Tibial nerve (tissue), 4 donors: Measurements from ENCODE around the gene SLC7A4. TPM values are rescaled to one million over a fixed set of nuclear protein-coding genes. Genes with fewer than 3 reads are reported as not detected.

Source experiments
- DNase-seq, 2 donors: peaks; one replicate each; pipeline ENCODE4 v3.0.0-alpha.2; 2019; ENCODE audit warnings: low spot score in 2 of 2
- H3K27ac ChIP-seq, 4 donors: fragments of 200-600 bp; sonication (generic) in 3 of 4; one replicate each; pipeline ENCODE4 v1.5.1; 2017 to 2019; ENCODE audit warnings: mild to moderate bottlenecking in 1 of 4
- H3K27me3 ChIP-seq, 2 donors: fragments of 200-600 bp; sonication (generic) in 1 of 2; one replicate each; pipeline versions ENCODE4 v1.5.1 to v1.6.0; 2017 to 2019
- H3K36me3 ChIP-seq, 3 donors: fragments of 200-600 bp; sonication (generic); one replicate each; pipeline ENCODE4 v1.5.1; 2018 to 2019
- H3K4me1 ChIP-seq, 4 donors: fragments of 200-600 bp; sonication (generic) in 3 of 4; one replicate each; pipeline ENCODE4 v1.5.1; 2017 to 2019
- H3K4me3 ChIP-seq, 4 donors: fragments of 200-600 bp; sonication (generic) in 3 of 4; one replicate each; pipeline ENCODE4 v1.5.1; 2017 to 2019; ENCODE audit warnings: mild to moderate bottlenecking in 1 of 4, moderate library complexity in 1 of 4
- H3K9me3 ChIP-seq, 4 donors: fragments of 200-600 bp; sonication (generic) in 3 of 4; one replicate each; pipeline ENCODE4 v1.5.1; 2017 to 2019
- EP300 ChIP-seq, 2 donors: sonication (generic); formaldehyde crosslinking; IDR thresholded peaks; one replicate each; pipeline ENCODE4 v1.6.1; 2017; ENCODE audit warnings: antibody characterized with exemption in 2 of 2, mild to moderate bottlenecking in 1 of 2
- POLR2A ChIP-seq, 2 donors: fragments of 450-650 bp; IDR thresholded peaks; one replicate each; pipeline ENCODE4 v1.6.1; 2017; ENCODE audit warnings: antibody characterized with exemption in 2 of 2, mild to moderate bottlenecking in 2 of 2, moderate library complexity in 2 of 2
- WGBS, 2 donors: methylation state at CpG; one replicate each; pipeline ENCODE4 v1.1.5; 2018; 5-methylcytosine and 5-hydroxymethylcytosine counted together
- total RNA-seq, 4 donors: library from RNA; depleted of rRNA; stranded (reverse); fragments of >200 nt; gene quantifications; one replicate each; pipeline ENCODE4 v1.1.0, GENCODE V29; 2016
- TF ChIP-seq, protein P1 (sequence below), 5 experiments: fragments of 200-600 bp in 3 of 5; fragments of 450-650 bp in 2 of 5; sonication (generic) in 3 of 5; IDR thresholded peaks; one replicate each; pipeline ENCODE4 v1.5.1; 2016 to 2019; ENCODE audit warnings: antibody characterized with exemption in 5 of 5, mild to moderate bottlenecking in 3 of 5, moderate library complexity in 2 of 5

SLC7A4 gene
- total RNA-seq, 4 donors from 2014 or later, result 0.22 to 1.3 TPM; not detected in 2

DNA sequence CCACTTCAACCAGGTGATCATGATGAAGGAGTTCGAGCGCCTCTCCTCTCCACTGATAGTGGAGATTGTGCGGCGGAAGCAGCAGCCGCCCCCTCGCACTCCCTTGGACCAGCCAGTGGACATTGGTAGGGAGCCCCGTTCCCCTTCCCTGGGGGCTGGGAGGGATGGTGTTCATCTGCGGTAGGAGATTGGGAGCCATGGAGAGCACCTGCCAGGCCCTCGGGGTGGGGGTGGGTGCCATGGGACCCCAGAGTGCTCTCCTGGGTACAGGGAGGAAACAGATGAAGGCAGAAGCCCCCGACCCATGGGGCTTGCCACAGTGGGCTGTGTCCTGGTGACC lies 37.5 kb downstream of the SLC7A4 start:
- TF ChIP-seq POLR2A (IDR thresholded peaks at IDR 0.05) (no peak), EP300 (IDR thresholded peaks at IDR 0.05) (no peak)
- TF ChIP-seq, protein P1, sequence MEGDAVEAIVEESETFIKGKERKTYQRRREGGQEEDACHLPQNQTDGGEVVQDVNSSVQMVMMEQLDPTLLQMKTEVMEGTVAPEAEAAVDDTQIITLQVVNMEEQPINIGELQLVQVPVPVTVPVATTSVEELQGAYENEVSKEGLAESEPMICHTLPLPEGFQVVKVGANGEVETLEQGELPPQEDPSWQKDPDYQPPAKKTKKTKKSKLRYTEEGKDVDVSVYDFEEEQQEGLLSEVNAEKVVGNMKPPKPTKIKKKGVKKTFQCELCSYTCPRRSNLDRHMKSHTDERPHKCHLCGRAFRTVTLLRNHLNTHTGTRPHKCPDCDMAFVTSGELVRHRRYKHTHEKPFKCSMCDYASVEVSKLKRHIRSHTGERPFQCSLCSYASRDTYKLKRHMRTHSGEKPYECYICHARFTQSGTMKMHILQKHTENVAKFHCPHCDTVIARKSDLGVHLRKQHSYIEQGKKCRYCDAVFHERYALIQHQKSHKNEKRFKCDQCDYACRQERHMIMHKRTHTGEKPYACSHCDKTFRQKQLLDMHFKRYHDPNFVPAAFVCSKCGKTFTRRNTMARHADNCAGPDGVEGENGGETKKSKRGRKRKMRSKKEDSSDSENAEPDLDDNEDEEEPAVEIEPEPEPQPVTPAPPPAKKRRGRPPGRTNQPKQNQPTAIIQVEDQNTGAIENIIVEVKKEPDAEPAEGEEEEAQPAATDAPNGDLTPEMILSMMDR (IDR thresholded peaks at IDR 0.05), result no peak
- Histone ChIP-seq H3K36me3 (peaks cover 3 to 100% (median 7%) of the 10 kb centered on the region in 3 donors), H3K9me3 (no peaks in the 10 kb centered on the region), H3K27ac (no peak overlapping the region), H3K4me3 (no peak overlapping the region), H3K4me1 (peaks cover 0 to 11% (median 3%) of the 10 kb centered on the region in 4 donors), H3K27me3 (no peaks in the 10 kb centered on the region)
- no peak for DNase-seq
- WGBS, 2 donors, result 87 to 91% methylated on average over 8 to 10 of the region's 10 CpGs

DNA sequence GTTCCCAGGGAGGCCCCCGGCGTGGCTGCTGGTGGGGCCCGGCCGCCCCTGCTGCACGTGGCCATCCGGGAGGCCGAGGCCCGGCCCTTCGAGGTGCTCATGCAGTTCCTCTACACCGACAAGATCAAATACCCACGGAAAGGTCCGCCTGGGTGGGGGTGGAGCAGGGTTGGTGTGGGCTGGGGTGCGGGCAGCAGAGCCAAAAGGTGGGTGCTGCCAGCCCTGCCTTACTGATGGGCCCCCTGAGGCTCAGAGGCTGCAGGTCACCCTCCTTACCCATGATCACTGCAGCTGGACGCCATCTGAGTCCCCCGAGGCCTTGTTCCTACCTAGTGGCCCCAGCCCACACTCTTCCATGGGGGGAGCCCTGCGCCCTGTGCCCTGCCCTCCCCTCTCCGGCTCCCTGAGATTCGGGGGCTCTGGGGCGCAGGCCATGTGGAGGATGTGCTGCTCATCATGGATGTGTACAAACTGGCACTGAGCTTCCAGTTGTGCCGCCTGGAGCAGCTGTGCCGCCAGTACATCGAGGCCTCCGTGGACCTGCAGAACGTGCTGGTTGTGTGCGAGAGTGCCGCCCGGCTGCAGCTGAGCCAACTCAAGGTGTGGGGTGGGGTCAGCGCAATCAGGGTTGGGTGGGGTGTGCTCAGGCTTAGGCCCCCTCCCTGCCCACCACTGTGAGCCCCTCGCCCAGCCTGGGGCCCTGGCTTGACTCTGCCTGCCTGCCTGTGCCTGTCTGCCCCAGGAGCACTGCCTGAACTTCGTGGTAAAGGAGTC lies 38.0 kb downstream of the SLC7A4 start:
- WGBS, 2 donors, result 87 to 90% methylated on average over 17 to 23 of the region's 30 CpGs
- peaks cover 0 to 5% (median 0%) of the 10 kb centered on the region in 4 donors for H3K4me1 ChIP-seq
- no peaks in the 10 kb centered on the region for H3K9me3 ChIP-seq
- no peak overlapping the region for H3K27ac ChIP-seq
- H3K36me3 ChIP-seq, result peaks cover 3 to 100% (median 4%) of the 10 kb centered on the region in 3 donors
- TF ChIP-seq POLR2A (IDR thresholded peaks at IDR 0.05), result no peak
- TF ChIP-seq, protein P1 (IDR thresholded peaks at IDR 0.05), result no peak
- H3K4me3 ChIP-seq, result no peak overlapping the region
- no peak for DNase-seq
- no peaks in the 10 kb centered on the region for H3K27me3 ChIP-seq

DNA sequence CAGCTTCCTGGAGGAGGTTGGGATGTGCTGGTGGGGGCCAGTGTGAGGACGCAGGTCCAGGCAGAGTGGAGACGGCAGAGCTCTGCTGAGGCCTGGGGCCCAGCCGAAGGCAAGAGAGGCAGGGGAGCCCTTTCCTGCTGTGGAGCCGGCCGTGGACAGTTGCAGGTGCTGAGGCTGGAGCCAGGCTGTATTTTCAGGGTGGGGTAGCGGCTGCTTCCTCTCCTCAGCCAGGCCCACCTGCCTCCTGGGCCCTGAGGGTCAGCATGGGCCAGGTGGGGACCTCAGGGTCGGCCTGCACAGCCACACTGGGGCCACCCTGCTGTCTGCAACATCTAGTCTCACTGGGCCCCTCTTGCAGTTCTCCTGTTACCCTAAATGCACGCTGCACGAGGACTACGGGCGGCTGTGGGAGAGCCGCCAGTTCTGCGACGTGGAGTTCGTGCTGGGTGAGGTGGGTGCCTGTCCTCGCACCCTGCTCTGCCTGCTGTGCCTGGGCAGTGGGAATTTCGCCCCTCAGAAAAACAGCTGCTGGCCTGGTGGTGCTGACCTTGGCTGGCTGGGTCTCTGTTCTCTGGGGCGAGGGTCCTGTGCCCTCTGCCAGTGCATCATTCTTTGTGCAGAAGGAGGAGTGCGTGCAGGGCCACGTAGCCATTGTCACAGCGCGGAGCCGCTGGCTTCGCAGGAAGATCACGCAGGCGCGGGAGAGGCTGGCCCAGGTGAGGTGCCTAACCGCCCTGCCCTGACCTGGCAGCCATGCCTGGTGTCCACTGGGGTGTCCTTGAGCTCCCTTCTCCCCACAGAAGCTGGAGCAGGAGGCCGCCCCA lies 38.8 kb downstream of the SLC7A4 start:
- Histone ChIP-seq H3K27me3 (no peaks in the 10 kb centered on the region), H3K4me3 (no peak overlapping the region), H3K36me3 (peaks cover 3 to 100% (median 4%) of the 10 kb centered on the region in 3 donors), H3K4me1 (no peaks in the 10 kb centered on the region), H3K9me3 (no peaks in the 10 kb centered on the region), H3K27ac (no peak overlapping the region)
- WGBS, 2 donors, result 92 to 97% methylated on average over 17 of the region's 29 CpGs
- no peak for TF ChIP-seq EP300 (IDR thresholded peaks at IDR 0.05)
- no peak for TF ChIP-seq POLR2A (IDR thresholded peaks at IDR 0.05)
- TF ChIP-seq, protein P1 (IDR thresholded peaks at IDR 0.05), result no peak
- DNase-seq, result no peak

DNA sequence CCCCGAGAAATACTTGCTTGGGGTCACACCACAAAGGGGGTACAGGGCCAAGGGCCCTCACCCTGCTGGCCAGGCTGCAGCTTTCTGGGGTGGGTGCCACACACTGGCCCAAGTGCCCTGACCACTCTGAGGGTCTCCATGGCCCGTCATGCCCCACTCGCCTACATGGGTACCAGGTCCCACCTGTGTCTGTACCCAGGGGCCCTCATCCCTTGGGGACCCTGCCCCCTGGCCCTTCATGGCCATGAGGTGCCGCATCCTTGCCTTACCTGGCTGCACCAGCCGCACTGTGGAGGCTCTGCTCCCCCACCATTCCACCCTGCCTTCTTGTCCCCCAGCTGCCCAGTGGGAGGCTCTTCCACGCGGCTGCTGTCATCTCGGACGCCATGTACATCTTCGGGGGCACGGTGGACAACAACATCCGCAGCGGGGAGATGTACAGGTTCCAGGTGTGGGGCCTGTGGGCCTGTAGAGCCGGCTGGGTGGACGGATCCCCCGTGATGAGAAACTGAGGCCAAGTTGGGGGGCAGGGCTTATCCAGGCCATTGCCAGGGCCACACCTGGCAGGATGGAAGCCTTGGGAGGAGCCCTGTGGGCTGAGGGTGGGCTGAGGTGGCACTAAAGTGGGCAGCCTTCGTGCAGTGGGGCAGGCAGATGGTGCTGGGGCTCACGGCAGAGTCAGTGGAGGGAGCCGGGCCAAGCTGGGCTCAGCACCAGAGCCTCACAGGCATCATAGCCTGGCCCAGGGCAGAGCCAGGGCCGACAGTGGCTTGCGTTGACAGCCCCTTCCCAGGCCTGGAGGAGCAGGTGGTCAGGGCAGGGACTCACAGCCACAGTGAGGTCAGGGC lies 39.7 kb downstream of the SLC7A4 start:
- no peak for DNase-seq
- Histone ChIP-seq H3K9me3 (no peaks in the 10 kb centered on the region), H3K27me3 (no peaks in the 10 kb centered on the region), H3K4me3 (no peak overlapping the region), H3K27ac (no peak overlapping the region), H3K36me3 (peaks cover 3 to 100% (median 4%) of the 10 kb centered on the region in 3 donors), H3K4me1 (no peaks in the 10 kb centered on the region)
- WGBS, 2 donors, result 88% methylated on average over 20 to 21 of the region's 21 CpGs
- TF ChIP-seq EP300 (IDR thresholded peaks at IDR 0.05) (no peak), POLR2A (IDR thresholded peaks at IDR 0.05) (no peak)
- TF ChIP-seq, protein P1 (IDR thresholded peaks at IDR 0.05), result no peak
